GM23338 (cell line): ENCODE measurements around the gene IGSF6. TPM values are rescaled to one million over a fixed set of nuclear protein-coding genes. Genes with fewer than 3 reads are reported as not detected.
A peak's percentile ranks its signal among the peaks of the same experiment; 100 is the strongest.
"Not testable (repeated sequence)": the region's sequence is repeated elsewhere in the genome, so short reads cannot be mapped to it uniquely, and the experiment has no call there.

Experiments used
- ATAC-seq: fragments of 200-7000 bp; cut with Tn5 transposase; 3 replicates; pipeline ENCODE4 v1.9.1; 2020
- DNase-seq: peaks from one replicate; pipeline ENCODE4 v3.0.0-alpha.2; 2015; ENCODE audit warnings: low spot score
- H2AFZ ChIP-seq: fragments of 200-600 bp; sonication (generic); 2 replicates; pipeline ENCODE4 v1.8.0; 2016; ENCODE audit warnings: antibody characterized with exemption, mild to moderate bottlenecking, moderate library complexity
- H3F3A ChIP-seq: fragments of 200-600 bp; sonication (generic); replicated peaks from 2 replicates; pipeline ENCODE4 v1.8.0; 2017; ENCODE audit warnings: antibody characterized with exemption, mixed run types, low read depth
- H3K27ac ChIP-seq: fragments of 200-600 bp; sonication (generic); 2 replicates; pipeline ENCODE4 v1.6.1; 2016; ENCODE audit warnings: low read depth
- H3K27me3 ChIP-seq: fragments of 200-600 bp; sonication (generic); 2 replicates; pipeline ENCODE4 v1.8.0; 2016; ENCODE audit warnings: mild to moderate bottlenecking, mixed run types, moderate library complexity; ENCODE audit not compliant: insufficient read depth
- H3K36me3 ChIP-seq: fragments of 200-600 bp; sonication (generic); 2 replicates; pipeline ENCODE4 v1.8.0; 2016; ENCODE audit warnings: mild to moderate bottlenecking; ENCODE audit not compliant: insufficient read depth
- H3K4me1 ChIP-seq: fragments of 200-600 bp; sonication (generic); 2 replicates; pipeline ENCODE4 v1.8.0; 2016; ENCODE audit warnings: mild to moderate bottlenecking, moderate library complexity; ENCODE audit not compliant: insufficient read depth
- H3K4me2 ChIP-seq: fragments of 200-600 bp; sonication (generic); 2 replicates; pipeline ENCODE4 v1.7.1; 2017; ENCODE audit warnings: mixed run types
- H3K4me3 ChIP-seq: fragments of 200-600 bp; sonication (generic); 2 replicates; pipeline ENCODE4 v1.6.1; 2016; ENCODE audit warnings: mixed run types
- H3K79me2 ChIP-seq: fragments of 200-600 bp; sonication (generic); replicated peaks from 2 replicates; pipeline ENCODE4 v1.8.0; 2017; ENCODE audit warnings: mild to moderate bottlenecking; ENCODE audit not compliant: insufficient read depth
- H3K9me2 ChIP-seq: fragments of 200-600 bp; sonication (generic); 2 replicates; pipeline ENCODE4 v1.8.0; 2017; ENCODE audit not compliant: insufficient read depth
- H4K20me1 ChIP-seq: fragments of 200-600 bp; sonication (generic); replicated peaks from 2 replicates; pipeline ENCODE4 v1.8.0; 2017; ENCODE audit warnings: mild to moderate bottlenecking; ENCODE audit not compliant: insufficient read depth
- H3K27ac Mint-ChIP-seq: 2 replicates; pipeline ENCODE4 v1.8.0; 2020; ENCODE audit warnings: inconsistent platforms, mild to moderate bottlenecking, moderate library complexity, mixed read lengths
- H3K27me3 Mint-ChIP-seq: 3 replicates; pipeline ENCODE4 v1.8.0; 2022; ENCODE audit warnings: low read depth, mild to moderate bottlenecking, moderate library complexity, mixed read lengths, inconsistent platforms; ENCODE audit not compliant: insufficient read depth, poor library complexity
- H3K36me3 Mint-ChIP-seq: 3 replicates; pipeline ENCODE4 v1.8.0; 2021; ENCODE audit warnings: low read depth, mild to moderate bottlenecking, inconsistent platforms, moderate library complexity, mixed read lengths
- H3K4me1 Mint-ChIP-seq: 3 replicates; pipeline ENCODE4 v1.8.0; 2020; ENCODE audit warnings: mild to moderate bottlenecking, inconsistent platforms, mixed read lengths
- H3K4me3 Mint-ChIP-seq: 3 replicates; pipeline ENCODE4 v1.8.0; 2021; ENCODE audit warnings: moderate library complexity, mild to moderate bottlenecking, inconsistent platforms, mixed read lengths
- H3K9me3 Mint-ChIP-seq: 3 replicates; pipeline ENCODE4 v1.8.0; 2020; ENCODE audit warnings: moderate library complexity, mild to moderate bottlenecking, inconsistent platforms, mixed read lengths
- CREB1 ChIP-seq: fragments of 250-450 bp; sonication (Bioruptor Pico); IDR thresholded peaks from 2 replicates; pipeline ENCODE4 v1.5.0; 2020; ENCODE audit warnings: low read depth, mild to moderate bottlenecking, moderate library complexity
- ETS1 ChIP-seq: IDR thresholded peaks from 2 replicates; pipeline ENCODE4 v1.6.1; 2016; ENCODE audit warnings: antibody characterized with exemption
- EZH2 ChIP-seq: fragments of 200-600 bp; sonication (generic); IDR thresholded peaks from one replicate; pipeline ENCODE4 v1.8.0; 2017; ENCODE audit warnings: antibody characterized with exemption, mild to moderate bottlenecking, low read depth; ENCODE audit not compliant: unreplicated experiment
- EZH2phosphoT487 ChIP-seq: fragments of 200-600 bp; sonication (generic); IDR thresholded peaks from one replicate; pipeline ENCODE4 v1.8.1; 2018; ENCODE audit warnings: antibody characterized with exemption; ENCODE audit not compliant: unreplicated experiment
- JUNB ChIP-seq: IDR thresholded peaks from one replicate; pipeline ENCODE4 v1.6.1; 2016; ENCODE audit warnings: antibody characterized with exemption; ENCODE audit not compliant: unreplicated experiment
- NANOG ChIP-seq: IDR thresholded peaks from 2 replicates; pipeline ENCODE4 v1.6.1; 2016; ENCODE audit warnings: antibody characterized with exemption, borderline replicate concordance
- POLR2AphosphoS5 ChIP-seq: IDR thresholded peaks from 2 replicates; pipeline ENCODE4 v1.6.1; 2016; ENCODE audit warnings: antibody characterized with exemption, low read depth
- REST ChIP-seq: IDR thresholded peaks from one replicate; pipeline ENCODE4 v1.6.1; 2018; ENCODE audit warnings: antibody characterized with exemption; ENCODE audit not compliant: unreplicated experiment
- STAT1 ChIP-seq: IDR thresholded peaks from one replicate; pipeline ENCODE4 v1.6.1; 2016; ENCODE audit warnings: antibody characterized with exemption; ENCODE audit not compliant: unreplicated experiment
- ZNF331 ChIP-seq: fragments of 250-450 bp; sonication (Bioruptor Pico); IDR thresholded peaks from 2 replicates; pipeline ENCODE4 v1.5.0; 2020; ENCODE audit warnings: low read depth, mild to moderate bottlenecking, moderate library complexity
- polyA plus RNA-seq: library from polyadenylated mRNA; unstranded; fragments of >200 nt; fragmentation: Nextera tagmentation; extraction: Ambion mirVana; gene quantifications from 2 replicates; pipeline ENCODE4 v1.2.1, GENCODE V29; 2016
- total RNA-seq: library from RNA; depleted of rRNA; stranded (reverse); fragments of >200 nt; shearing (Covaris generic); gene quantifications from 2 replicates; pipeline ENCODE4 v1.2.3, GENCODE V29; 2014
- TF ChIP-seq, protein P1 (sequence below), 2 experiments: fragments of 200-600 bp in 1 of 2; sonication (generic) in 1 of 2; conservative IDR thresholded peaks; 2 replicates each; pipeline versions ENCODE4 v1.5.1 to v1.6.1; 2016 to 2017; ENCODE audit warnings: antibody characterized with exemption in 2 of 2, low read depth in 2 of 2, mild to moderate bottlenecking in 2 of 2, moderate library complexity in 1 of 2

IGSF6 gene
- total and polyA plus RNA-seq, 2 experiments from 2014 or later, result 0.19 TPM; not detected in 1

DNA sequence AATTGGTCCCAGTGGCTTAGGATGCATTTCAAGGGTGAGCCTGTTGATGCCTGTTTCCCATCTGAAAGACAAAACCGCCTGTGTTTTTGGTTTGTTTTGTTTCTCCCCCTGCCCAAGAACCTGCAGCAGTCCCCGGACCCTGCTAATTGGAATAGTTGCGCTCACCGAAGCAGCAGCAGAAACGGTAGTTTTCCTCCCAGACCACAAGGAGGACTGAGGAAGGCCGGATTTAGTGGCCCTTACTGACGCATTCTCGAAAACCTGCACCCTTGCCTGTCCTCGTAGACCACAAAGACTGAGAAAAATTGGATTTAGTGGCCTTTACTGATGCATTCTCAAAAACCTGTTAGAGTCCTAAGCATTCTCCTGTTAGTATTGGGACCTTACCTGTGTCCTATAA is 16.7 kb downstream of the IGSF6 start:
- H3K27me3 ChIP-seq, H3K27ac ChIP-seq, H3F3A ChIP-seq, H3K79me2 ChIP-seq, H3K9me2 ChIP-seq, H3K4me2 ChIP-seq, H3K27me3 Mint-ChIP-seq, H3K36me3 ChIP-seq, H2AFZ ChIP-seq, H3K4me3 Mint-ChIP-seq, H4K20me1 ChIP-seq, ATAC-seq, H3K4me1 ChIP-seq, H3K4me3 ChIP-seq, H3K27ac Mint-ChIP-seq, H3K9me3 Mint-ChIP-seq: not testable (repeated sequence)
- Mint-ChIP-seq H3K36me3 (peaks cover 16% of the 10 kb centered on the region; the same call in 2 of the 3 replicates), H3K4me1 (peaks cover 17% of the 10 kb centered on the region; the same call in 2 of the 3 replicates)
- DNase-seq, result peak; percentile 50
- TF ChIP-seq, protein P1, sequence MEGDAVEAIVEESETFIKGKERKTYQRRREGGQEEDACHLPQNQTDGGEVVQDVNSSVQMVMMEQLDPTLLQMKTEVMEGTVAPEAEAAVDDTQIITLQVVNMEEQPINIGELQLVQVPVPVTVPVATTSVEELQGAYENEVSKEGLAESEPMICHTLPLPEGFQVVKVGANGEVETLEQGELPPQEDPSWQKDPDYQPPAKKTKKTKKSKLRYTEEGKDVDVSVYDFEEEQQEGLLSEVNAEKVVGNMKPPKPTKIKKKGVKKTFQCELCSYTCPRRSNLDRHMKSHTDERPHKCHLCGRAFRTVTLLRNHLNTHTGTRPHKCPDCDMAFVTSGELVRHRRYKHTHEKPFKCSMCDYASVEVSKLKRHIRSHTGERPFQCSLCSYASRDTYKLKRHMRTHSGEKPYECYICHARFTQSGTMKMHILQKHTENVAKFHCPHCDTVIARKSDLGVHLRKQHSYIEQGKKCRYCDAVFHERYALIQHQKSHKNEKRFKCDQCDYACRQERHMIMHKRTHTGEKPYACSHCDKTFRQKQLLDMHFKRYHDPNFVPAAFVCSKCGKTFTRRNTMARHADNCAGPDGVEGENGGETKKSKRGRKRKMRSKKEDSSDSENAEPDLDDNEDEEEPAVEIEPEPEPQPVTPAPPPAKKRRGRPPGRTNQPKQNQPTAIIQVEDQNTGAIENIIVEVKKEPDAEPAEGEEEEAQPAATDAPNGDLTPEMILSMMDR (conservative IDR thresholded peaks at IDR 0.05; ENCODE audit: low read depth in 2 of 2), result peak in 1 of 2 experiments; percentile 23; a peak in 1 of 4 replicates

DNA sequence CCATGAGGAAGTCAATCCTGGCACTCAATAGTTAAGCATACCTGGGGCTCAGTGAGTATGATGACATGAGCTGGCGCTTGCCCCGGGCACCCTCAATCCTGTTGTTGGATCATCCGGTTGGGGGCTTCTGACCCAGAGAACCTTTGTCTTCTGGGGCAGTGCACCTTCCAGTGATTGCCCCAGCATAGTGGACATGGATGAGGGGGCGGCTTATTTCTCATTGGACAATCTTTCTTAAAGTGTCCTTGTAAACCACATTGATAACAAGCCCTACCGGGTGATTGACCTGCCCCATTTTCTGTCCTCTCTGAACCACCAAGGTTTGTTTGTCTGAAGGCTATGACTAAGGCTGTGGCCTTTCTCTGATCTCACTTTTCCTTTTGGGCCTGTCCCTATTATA is 18.2 kb downstream of the IGSF6 start:
- Histone ChIP-seq H3F3A (no peaks in the 10 kb centered on the region), H3K4me3 (no peak overlapping the region), H3K36me3 (no peaks in the 10 kb centered on the region; the same call in 1 of the 2 replicates), H2AFZ (no peak overlapping the region), H3K4me2 (no peak overlapping the region), H3K9me2 (no peaks in the 10 kb centered on the region), H3K4me1 (peaks cover 8% of the 10 kb centered on the region; the same call in 1 of the 2 replicates), H3K27ac (no peak overlapping the region), H3K79me2 (0 out of 2 replicates have a peak, but pooled peaks cover 1% of the 10 kb centered on the region), H3K27me3 (no peaks in the 10 kb centered on the region), H4K20me1 (no peaks in the 10 kb centered on the region; the same call in 1 of the 2 replicates)
- DNase-seq (no peak), ATAC-seq (no peak)
- Mint-ChIP-seq H3K27ac (no peak overlapping the region), H3K4me1 (peaks cover 17% of the 10 kb centered on the region; the same call in 2 of the 3 replicates), H3K9me3 (peaks cover 7% of the 10 kb centered on the region; the same call in 2 of the 3 replicates), H3K27me3 (peaks cover 2% of the 10 kb centered on the region), H3K36me3 (peaks cover 29% of the 10 kb centered on the region), H3K4me3 (no peak overlapping the region)
- TF ChIP-seq EZH2 (no peak), ZNF331 (CRISPR knock-in tag) (no peak), JUNB (no peak), EZH2phosphoT487 (no peak), STAT1 (no peak), POLR2AphosphoS5 (no peak), CREB1 (CRISPR knock-in tag) (no peak), REST (no peak), NANOG (no peak), ETS1 (no peak)
- TF ChIP-seq, protein P1 (conservative IDR thresholded peaks at IDR 0.05; ENCODE audit: low read depth in 2 of 2), result no peak
